ENCODE measurements around the gene ACTN4. TPM values are rescaled to one million over a fixed set of nuclear protein-coding genes. Genes with fewer than 3 reads are reported as not detected.
"Not testable (repeated sequence)": the region's sequence is repeated elsewhere in the genome, so short reads cannot be mapped to it uniquely, and the experiment has no call there.

The ACTN4 gene
- total RNA-seq, 4 donors from 2014 or later: 342 to 463 (median 382) TPM

- WGBS, 2 donors: 78 to 82% methylated on average over 10 of the region's 10 CpGs
- no peak for TF ChIP-seq EP300 (IDR thresholded peaks at IDR 0.05)
- TF ChIP-seq CTCF (IDR thresholded peaks at IDR 0.05): no peak
- no peak for TF ChIP-seq POLR2A (IDR thresholded peaks at IDR 0.05)
- Histone ChIP-seq H3K27me3 (no peaks in the 10 kb centered on the region), H3K9me3 (no peaks in the 10 kb centered on the region), H3K4me1 (peaks cover 0 to 6% (median 0%) of the 10 kb centered on the region in 4 donors), H3K4me3 (no peak within 1 kb of the TSS), H3K36me3 (no peaks in the 10 kb centered on the region), H3K27ac (no peak within 1 kb of the TSS)
- DNase-seq (ENCODE audit: low spot score in 2 of 2): no peak
These were observed 96.8 kb downstream of the ACTN4 start, which contains the start of gene CAPN12 for GRCh38 chr19:38744298-38744681. Gene CAPN12 (minus strand): TSS chr19:38744474. CDS start chr19:38744165, 309 bp downstream.

GRCh38 chr19:38744874-38745273 lies 97.4 kb downstream of the ACTN4 start:
- H3K27ac ChIP-seq: no peak overlapping the region
- peaks cover 0 to 2% (median 0%) of the 10 kb centered on the region in 4 donors for H3K4me1 ChIP-seq
- no peaks in the 10 kb centered on the region for H3K9me3 ChIP-seq
- H3K4me3 ChIP-seq: no peak overlapping the region
- no peaks in the 10 kb centered on the region for H3K27me3 ChIP-seq
- DNase-seq (ENCODE audit: low spot score in 2 of 2): no peak
- WGBS, 2 donors: 86 to 87% methylated on average over 6 of the region's 6 CpGs
- no peaks in the 10 kb centered on the region for H3K36me3 ChIP-seq
- no peak for TF ChIP-seq EP300 (IDR thresholded peaks at IDR 0.05)
- TF ChIP-seq POLR2A (IDR thresholded peaks at IDR 0.05): no peak
- TF ChIP-seq CTCF (IDR thresholded peaks at IDR 0.05): no peak

- no peaks in the 10 kb centered on the region for H3K27me3 ChIP-seq
- WGBS, 2 donors: 80 to 83% methylated on average over 7 of the region's 7 CpGs
- no peaks in the 10 kb centered on the region for H3K4me1 ChIP-seq
- DNase-seq (ENCODE audit: low spot score in 2 of 2): no peak
- TF ChIP-seq CTCF (IDR thresholded peaks at IDR 0.05) (no peak), POLR2A (IDR thresholded peaks at IDR 0.05) (no peak), EP300 (IDR thresholded peaks at IDR 0.05) (no peak)
- H3K9me3 ChIP-seq: no peaks in the 10 kb centered on the region
- H3K36me3 ChIP-seq: no peaks in the 10 kb centered on the region
- no peak overlapping the region for H3K27ac ChIP-seq
- no peak overlapping the region for H3K4me3 ChIP-seq
These were observed 97.9 kb downstream of the ACTN4 start for GRCh38 chr19:38745316-38745715.

- not testable (repeated sequence) for DNase-seq (ENCODE audit: low spot score in 2 of 2); H3K4me3 ChIP-seq; H3K27me3 ChIP-seq; H3K36me3 ChIP-seq; H3K9me3 ChIP-seq; H3K27ac ChIP-seq; H3K4me1 ChIP-seq
- 69 to 81% methylated on average over 3 of the region's 3 CpGs for WGBS, 2 donors
These were observed 106.3 kb downstream of the ACTN4 start for GRCh38 chr19:38753783-38754182.

- H3K36me3 ChIP-seq; H3K4me1 ChIP-seq; H3K27me3 ChIP-seq; H3K27ac ChIP-seq; DNase-seq (ENCODE audit: low spot score in 2 of 2); H3K9me3 ChIP-seq; H3K4me3 ChIP-seq: not testable (repeated sequence)
- WGBS, 2 donors: 67 to 100% methylated on average over 1 to 2 of the region's 2 CpGs
These were observed 106.7 kb downstream of the ACTN4 start for GRCh38 chr19:38754196-38754595.

- H3K4me3 ChIP-seq: no peak overlapping the region
- 46 to 48% methylated on average over 10 of the region's 10 CpGs for WGBS, 2 donors
- H3K27ac ChIP-seq: no peak overlapping the region
- no peaks in the 10 kb centered on the region for H3K9me3 ChIP-seq
- no peak for TF ChIP-seq POLR2A (IDR thresholded peaks at IDR 0.05)
- TF ChIP-seq EP300 (IDR thresholded peaks at IDR 0.05): no peak
- TF ChIP-seq CTCF (IDR thresholded peaks at IDR 0.05): no peak
- no peaks in the 10 kb centered on the region for H3K36me3 ChIP-seq
- H3K4me1 ChIP-seq: no peaks in the 10 kb centered on the region
- no peaks in the 10 kb centered on the region for H3K27me3 ChIP-seq
- peak in 1 of 2 donors; percentile 49 for DNase-seq (ENCODE audit: low spot score in 2 of 2)
These were observed 112.1 kb downstream of the ACTN4 start for GRCh38 chr19:38759590-38760003.

GRCh38 chr19:38760805-38761517 lies 113.5 kb downstream of the ACTN4 start:
- not testable (repeated sequence) for H3K4me3 ChIP-seq; H3K4me1 ChIP-seq; H3K27ac ChIP-seq; DNase-seq (ENCODE audit: low spot score in 2 of 2); H3K27me3 ChIP-seq; H3K9me3 ChIP-seq; H3K36me3 ChIP-seq
- WGBS, 2 donors: 71 to 80% methylated on average over 6 of the region's 6 CpGs

- H3K4me1 ChIP-seq; DNase-seq (ENCODE audit: low spot score in 2 of 2); H3K27me3 ChIP-seq; H3K36me3 ChIP-seq; H3K9me3 ChIP-seq; H3K4me3 ChIP-seq; H3K27ac ChIP-seq: not testable (repeated sequence)
- 94% methylated on average over 9 of the region's 9 CpGs for WGBS, 2 donors
These were observed 114.5 kb downstream of the ACTN4 start for GRCh38 chr19:38761884-38762389.
